Measurements from ENCODE around the gene SYCE1. TPM values are rescaled to one million over a fixed set of nuclear protein-coding genes. Genes with fewer than 3 reads are reported as not detected.

Gene SYCE1
- total and polyA plus RNA-seq, 2 donors (not counting 1 experiment from before 2014, with no cell fraction given): 0.42 TPM; not detected in 1

- H4K20me1 ChIP-seq (ENCODE audit: control insufficient read depth, insufficient read depth, low read length, poor library complexity, severe bottlenecking): no peaks in the 10 kb centered on the region
- no peak overlapping the region for H3K9ac ChIP-seq (ENCODE audit: low read length)
- H2AFZ ChIP-seq (ENCODE audit: insufficient read depth, low read depth, low read length, poor library complexity, severe bottlenecking): no peak overlapping the region
- Mint-ChIP-seq H3K27me3 (peaks cover 10% of the 10 kb centered on the region), H3K4me1 (no peaks in the 10 kb centered on the region), H3K9me3 (ENCODE audit: insufficient read depth) (peaks cover 3% of the 10 kb centered on the region), H3K4me3 (no peak overlapping the region), H3K27ac (no peak overlapping the region)
- H3K4me2 ChIP-seq (replicated peaks; ENCODE audit: low read depth, low read length, poor library complexity, severe bottlenecking): no peak overlapping the region
- H3K4me3 ChIP-seq (ENCODE audit: control extremely low read depth in 1 of 5, extremely low read depth in 1 of 5, insufficient read depth in 1 of 5, low read depth in 2 of 5, low read length in 4 of 5): no peak overlapping the region
- ATAC-seq (ENCODE audit: low read depth) (no peak), DNase-seq (no peak)
- WGBS (ENCODE audit: insufficient coverage): 92% methylated on average over 10 of the region's 10 CpGs
- no peaks in the 10 kb centered on the region for H3K36me3 ChIP-seq (replicated peaks in 1 of 2; ENCODE audit: control extremely low read depth in 1 of 2, control insufficient read depth in 1 of 2, extremely low read depth in 1 of 2, insufficient read depth in 2 of 2, low read length in 1 of 2)
- intact Hi-C loops (cut with micrococcal nuclease): no loop called here
- no peak overlapping the region for H3K27ac ChIP-seq (ENCODE audit: low read length in 2 of 2)
- peaks cover 0 to 6% (median 0%) of the 10 kb centered on the region in 3 donors for H3K9me3 ChIP-seq (ENCODE audit: control extremely low read depth in 1 of 3, control insufficient read depth in 2 of 3, insufficient read depth in 1 of 3, low read length in 2 of 3)
- peaks cover 0 to 5% (median 0%) of the 10 kb centered on the region in 4 experiments for H3K27me3 ChIP-seq (replicated peaks in 1 of 4; ENCODE audit: control extremely low read depth in 1 of 4, control insufficient read depth in 3 of 4, insufficient read depth in 4 of 4, low read length in 3 of 4)
- no peaks in the 10 kb centered on the region for H3K4me1 ChIP-seq (ENCODE audit: control insufficient read depth in 2 of 2, insufficient read depth in 2 of 2, low read length in 2 of 2)
- ChIA-PET CTCF (interaction anchor here (1.8 kb wide), 1 partner anchor 285 kb away, joined by 5 read pairs; no protein-coding TSS in a partner anchor), POLR2A (no interaction called here)
- no peaks in the 10 kb centered on the region for H3K79me2 ChIP-seq (ENCODE audit: control insufficient read depth, insufficient read depth, low read length)
- TF ChIP-seq EZH2 (IDR thresholded peaks at IDR 0.05; ENCODE audit: borderline replicate concordance, insufficient read depth, low read depth, low read length, poor library complexity, severe bottlenecking): no peak
- no peak for TF ChIP-seq CTCF (IDR thresholded peaks at IDR 0.05)
These were observed 49.6 kb upstream of the SYCE1 start for GRCh38 chr10:133614830-133615580.

GRCh38 chr10:133613699-133614098 lies 48.3 kb upstream of the SYCE1 start:
- Histone ChIP-seq H3K9me3 (ENCODE audit: control extremely low read depth in 1 of 3, control insufficient read depth in 2 of 3, insufficient read depth in 1 of 3, low read length in 2 of 3) (peaks cover 0 to 6% (median 0%) of the 10 kb centered on the region in 3 donors), H4K20me1 (ENCODE audit: control insufficient read depth, insufficient read depth, low read length, poor library complexity, severe bottlenecking) (no peaks in the 10 kb centered on the region), H3K9ac (ENCODE audit: low read length) (no peak overlapping the region), H2AFZ (ENCODE audit: insufficient read depth, low read depth, low read length, poor library complexity, severe bottlenecking) (no peak overlapping the region), H3K4me1 (ENCODE audit: control insufficient read depth in 2 of 2, insufficient read depth in 2 of 2, low read length in 2 of 2) (no peaks in the 10 kb centered on the region), H3K79me2 (ENCODE audit: control insufficient read depth, insufficient read depth, low read length) (no peaks in the 10 kb centered on the region), H3K4me2 (replicated peaks; ENCODE audit: low read depth, low read length, poor library complexity, severe bottlenecking) (no peak overlapping the region), H3K4me3 (ENCODE audit: control extremely low read depth in 1 of 5, extremely low read depth in 1 of 5, insufficient read depth in 1 of 5, low read depth in 2 of 5, low read length in 4 of 5) (no peak overlapping the region), H3K27ac (ENCODE audit: low read length in 2 of 2) (no peak overlapping the region), H3K27me3 (replicated peaks in 1 of 4; ENCODE audit: control extremely low read depth in 1 of 4, control insufficient read depth in 3 of 4, insufficient read depth in 4 of 4, low read length in 3 of 4) (no peaks in the 10 kb centered on the region), H3K36me3 (replicated peaks in 1 of 2; ENCODE audit: control extremely low read depth in 1 of 2, control insufficient read depth in 1 of 2, extremely low read depth in 1 of 2, insufficient read depth in 2 of 2, low read length in 1 of 2) (no peaks in the 10 kb centered on the region)
- ChIA-PET CTCF (interaction anchor here (1.8 kb wide), 1 partner anchor 284 kb away, joined by 5 read pairs; no protein-coding TSS in a partner anchor), POLR2A (no interaction called here)
- ATAC-seq (ENCODE audit: low read depth): no peak
- 65% methylated on average over 4 of the region's 6 CpGs for WGBS (ENCODE audit: insufficient coverage)
- no peak for DNase-seq
- Mint-ChIP-seq H3K9me3 (ENCODE audit: insufficient read depth) (peaks cover 3% of the 10 kb centered on the region), H3K4me3 (no peak overlapping the region), H3K27me3 (peaks cover 14% of the 10 kb centered on the region), H3K27ac (no peak overlapping the region), H3K4me1 (no peaks in the 10 kb centered on the region)
- TF ChIP-seq EZH2 (IDR thresholded peaks at IDR 0.05; ENCODE audit: borderline replicate concordance, insufficient read depth, low read depth, low read length, poor library complexity, severe bottlenecking) (no peak), CTCF (IDR thresholded peaks at IDR 0.05) (no peak)
- intact Hi-C loops (cut with micrococcal nuclease): no loop called here

All from B cell (primary cell).